Measurements from ENCODE around the gene SV2C.

Gene SV2C

GRCh38 chr5:76137887-76138542 lies 54.8 kb downstream of the SV2C start:
- Histone ChIP-seq H3K36me3 (ENCODE audit: control insufficient read depth, insufficient read depth, low read length) (no peaks in the 10 kb centered on the region), H3K9me3 (ENCODE audit: control insufficient read depth, low read length) (no peaks in the 10 kb centered on the region), H3K4me3 (ENCODE audit: insufficient read depth, low read depth, low read length, poor library complexity, severe bottlenecking) (no peak overlapping the region), H3K4me1 (ENCODE audit: control insufficient read depth, insufficient read depth, low read length, poor library complexity, severe bottlenecking) (no peaks in the 10 kb centered on the region), H3K27ac (ENCODE audit: insufficient read depth, low read length, poor library complexity, severe bottlenecking) (no peak overlapping the region), H3K27me3 (replicated peaks; ENCODE audit: control insufficient read depth, insufficient read depth, low read length, poor library complexity, severe bottlenecking) (no peaks in the 10 kb centered on the region)
- DNase-seq: no peak

DNA sequence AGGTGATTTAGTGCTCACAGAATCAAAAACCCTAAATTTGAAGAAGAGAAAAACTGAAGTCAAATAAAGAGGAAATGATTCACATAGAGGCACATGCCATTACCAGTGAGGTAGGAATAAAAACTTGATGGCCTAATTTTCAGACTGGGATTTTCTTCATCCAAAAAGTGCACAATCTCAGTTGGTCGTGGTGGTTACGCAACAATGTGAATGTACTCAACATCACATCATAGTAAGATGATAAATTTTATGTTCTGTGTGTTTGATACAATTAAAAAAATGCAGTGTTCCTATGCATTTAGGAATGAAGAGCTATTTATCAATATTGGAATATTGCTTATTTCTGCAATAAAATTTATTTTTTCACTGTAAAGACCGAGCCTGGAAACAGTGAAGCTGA lies 60.7 kb downstream of the SV2C start:
- Histone ChIP-seq H3K36me3 (ENCODE audit: control insufficient read depth, insufficient read depth, low read length) (no peaks in the 10 kb centered on the region), H3K4me3 (ENCODE audit: insufficient read depth, low read depth, low read length, poor library complexity, severe bottlenecking) (no peak overlapping the region), H3K4me1 (ENCODE audit: control insufficient read depth, insufficient read depth, low read length, poor library complexity, severe bottlenecking) (no peaks in the 10 kb centered on the region), H3K27me3 (replicated peaks; ENCODE audit: control insufficient read depth, insufficient read depth, low read length, poor library complexity, severe bottlenecking) (no peaks in the 10 kb centered on the region), H3K27ac (ENCODE audit: insufficient read depth, low read length, poor library complexity, severe bottlenecking) (no peak overlapping the region), H3K9me3 (ENCODE audit: control insufficient read depth, low read length) (no peaks in the 10 kb centered on the region)
- DNase-seq: no peak

DNA sequence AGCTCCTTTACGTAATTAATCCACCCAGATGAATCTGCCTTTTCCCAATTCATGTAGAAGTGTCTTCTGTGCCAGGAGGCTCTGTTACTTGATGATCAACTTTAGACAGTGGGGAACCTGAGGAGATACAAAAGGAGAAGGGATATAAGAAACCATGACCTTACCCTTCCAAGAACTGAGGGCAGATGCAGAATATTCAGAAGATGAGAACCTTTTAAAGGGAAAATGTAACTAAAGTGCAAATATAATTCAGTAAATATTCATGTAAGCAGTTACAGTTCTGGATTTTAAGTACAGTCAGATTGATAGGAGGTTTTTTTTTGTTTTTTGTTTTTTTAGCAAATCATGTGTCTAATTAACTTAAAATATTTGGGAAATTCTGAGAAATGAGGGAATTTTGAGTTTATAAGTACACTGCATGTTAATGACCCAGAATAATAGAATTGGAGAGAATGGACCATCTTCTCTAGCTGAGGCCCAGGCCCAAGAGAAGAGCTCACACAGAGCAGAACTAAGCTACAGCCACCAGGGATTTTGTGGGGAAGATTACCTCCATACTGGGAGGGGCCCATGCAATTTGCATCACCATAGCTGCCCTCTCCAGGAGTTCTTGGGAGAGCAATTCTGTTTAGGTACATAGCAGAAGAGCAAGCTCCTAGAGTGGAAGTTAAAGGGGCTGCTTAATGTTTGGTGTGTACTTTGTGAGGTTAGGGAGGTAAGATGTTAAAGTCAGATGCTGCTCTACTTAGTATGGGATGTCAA lies 61.5 kb downstream of the SV2C start:
- no peak for DNase-seq
- no peaks in the 10 kb centered on the region for H3K4me1 ChIP-seq (ENCODE audit: control insufficient read depth, insufficient read depth, low read length, poor library complexity, severe bottlenecking)
- no peaks in the 10 kb centered on the region for H3K9me3 ChIP-seq (ENCODE audit: control insufficient read depth, low read length)

GRCh38 chr5:76145945-76146344 lies 62.8 kb downstream of the SV2C start:
- peak in 1 of 3 donors; percentile 2 for DNase-seq
- Histone ChIP-seq H3K9me3 (ENCODE audit: control insufficient read depth, low read length) (no peaks in the 10 kb centered on the region), H3K36me3 (ENCODE audit: control insufficient read depth, insufficient read depth, low read length) (no peaks in the 10 kb centered on the region), H3K27ac (ENCODE audit: insufficient read depth, low read length, poor library complexity, severe bottlenecking) (no peak overlapping the region), H3K4me3 (ENCODE audit: insufficient read depth, low read depth, low read length, poor library complexity, severe bottlenecking) (no peak overlapping the region), H3K4me1 (ENCODE audit: control insufficient read depth, insufficient read depth, low read length, poor library complexity, severe bottlenecking) (no peaks in the 10 kb centered on the region), H3K27me3 (replicated peaks; ENCODE audit: control insufficient read depth, insufficient read depth, low read length, poor library complexity, severe bottlenecking) (no peaks in the 10 kb centered on the region)

More for the DNA sequence above, 61.5 kb downstream of the SV2C start:
- Histone ChIP-seq H3K36me3 (ENCODE audit: control insufficient read depth, insufficient read depth, low read length) (no peaks in the 10 kb centered on the region), H3K4me3 (ENCODE audit: insufficient read depth, low read depth, low read length, poor library complexity, severe bottlenecking) (no peak overlapping the region), H3K27ac (ENCODE audit: insufficient read depth, low read length, poor library complexity, severe bottlenecking) (no peak overlapping the region), H3K27me3 (replicated peaks; ENCODE audit: control insufficient read depth, insufficient read depth, low read length, poor library complexity, severe bottlenecking) (no peaks in the 10 kb centered on the region)

GRCh38 chr5:76149636-76150035 lies 66.5 kb downstream of the SV2C start:
- Histone ChIP-seq H3K27ac (ENCODE audit: insufficient read depth, low read length, poor library complexity, severe bottlenecking) (no peak overlapping the region), H3K4me1 (ENCODE audit: control insufficient read depth, insufficient read depth, low read length, poor library complexity, severe bottlenecking) (no peaks in the 10 kb centered on the region), H3K36me3 (ENCODE audit: control insufficient read depth, insufficient read depth, low read length) (no peaks in the 10 kb centered on the region), H3K27me3 (replicated peaks; ENCODE audit: control insufficient read depth, insufficient read depth, low read length, poor library complexity, severe bottlenecking) (no peaks in the 10 kb centered on the region), H3K9me3 (ENCODE audit: control insufficient read depth, low read length) (no peaks in the 10 kb centered on the region), H3K4me3 (ENCODE audit: insufficient read depth, low read depth, low read length, poor library complexity, severe bottlenecking) (no peak overlapping the region)
- no peak for DNase-seq

DNA sequence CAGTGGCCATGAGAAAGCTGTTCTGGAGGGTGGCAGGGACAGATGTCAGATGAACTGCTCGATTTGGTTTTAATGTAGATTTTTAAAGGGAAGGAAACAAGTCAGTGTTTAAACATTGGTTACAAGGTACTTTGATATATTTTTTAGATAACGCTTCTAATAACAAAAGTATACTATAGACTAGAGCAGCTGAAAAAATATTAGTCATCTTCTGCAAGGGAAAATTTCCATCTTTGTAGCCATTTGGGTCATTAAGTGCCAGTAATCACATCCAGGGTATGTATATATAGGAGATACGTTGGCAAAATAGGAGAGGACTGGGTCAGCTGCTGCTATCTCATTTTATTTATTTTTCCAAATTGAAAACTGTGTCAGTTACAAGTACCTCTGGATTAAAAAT lies 69.0 kb downstream of the SV2C start:
- H3K27ac ChIP-seq (ENCODE audit: insufficient read depth, low read length, poor library complexity, severe bottlenecking): no peak overlapping the region

GRCh38 chr5:76152700-76153099 lies 69.5 kb downstream of the SV2C start:
- Histone ChIP-seq H3K27ac (ENCODE audit: insufficient read depth, low read length, poor library complexity, severe bottlenecking) (no peak overlapping the region), H3K9me3 (ENCODE audit: control insufficient read depth, low read length) (no peaks in the 10 kb centered on the region), H3K27me3 (replicated peaks; ENCODE audit: control insufficient read depth, insufficient read depth, low read length, poor library complexity, severe bottlenecking) (no peaks in the 10 kb centered on the region), H3K4me3 (ENCODE audit: insufficient read depth, low read depth, low read length, poor library complexity, severe bottlenecking) (no peak overlapping the region), H3K4me1 (ENCODE audit: control insufficient read depth, insufficient read depth, low read length, poor library complexity, severe bottlenecking) (no peaks in the 10 kb centered on the region), H3K36me3 (ENCODE audit: control insufficient read depth, insufficient read depth, low read length) (no peaks in the 10 kb centered on the region)
- no peak for DNase-seq

More for the DNA sequence above, 69.0 kb downstream of the SV2C start:
- H3K9me3 ChIP-seq (ENCODE audit: control insufficient read depth, low read length): no peaks in the 10 kb centered on the region
- H3K4me1 ChIP-seq (ENCODE audit: control insufficient read depth, insufficient read depth, low read length, poor library complexity, severe bottlenecking): no peaks in the 10 kb centered on the region
- H3K27me3 ChIP-seq (replicated peaks; ENCODE audit: control insufficient read depth, insufficient read depth, low read length, poor library complexity, severe bottlenecking): no peaks in the 10 kb centered on the region
- H3K4me3 ChIP-seq (ENCODE audit: insufficient read depth, low read depth, low read length, poor library complexity, severe bottlenecking): no peak overlapping the region
- no peak for DNase-seq
- H3K36me3 ChIP-seq (ENCODE audit: control insufficient read depth, insufficient read depth, low read length): no peaks in the 10 kb centered on the region

DNA sequence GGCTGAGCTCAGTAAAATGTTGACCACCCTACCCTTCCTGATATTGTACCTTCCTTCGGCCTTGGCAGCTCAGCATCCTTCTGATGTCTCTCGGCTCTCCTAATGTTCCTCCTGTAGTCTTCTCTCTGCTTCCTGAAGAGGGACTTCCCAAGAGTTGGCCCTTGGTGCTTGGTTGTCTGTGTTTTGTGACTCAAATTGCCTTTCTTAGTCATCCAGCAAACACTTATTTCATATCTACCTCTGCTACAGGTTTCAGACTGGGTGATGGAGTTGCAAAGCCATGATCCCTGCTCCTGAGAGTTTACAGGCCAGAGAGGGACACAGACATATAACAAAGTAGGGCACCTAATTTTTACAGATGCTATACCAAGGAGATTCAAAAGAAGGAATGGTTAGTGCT lies 70.1 kb downstream of the SV2C start:
- Histone ChIP-seq H3K36me3 (ENCODE audit: control insufficient read depth, insufficient read depth, low read length) (no peaks in the 10 kb centered on the region), H3K9me3 (ENCODE audit: control insufficient read depth, low read length) (no peaks in the 10 kb centered on the region), H3K27me3 (replicated peaks; ENCODE audit: control insufficient read depth, insufficient read depth, low read length, poor library complexity, severe bottlenecking) (no peaks in the 10 kb centered on the region), H3K4me3 (ENCODE audit: insufficient read depth, low read depth, low read length, poor library complexity, severe bottlenecking) (no peak overlapping the region), H3K4me1 (ENCODE audit: control insufficient read depth, insufficient read depth, low read length, poor library complexity, severe bottlenecking) (no peaks in the 10 kb centered on the region), H3K27ac (ENCODE audit: insufficient read depth, low read length, poor library complexity, severe bottlenecking) (no peak overlapping the region)
- no peak for DNase-seq

DNA sequence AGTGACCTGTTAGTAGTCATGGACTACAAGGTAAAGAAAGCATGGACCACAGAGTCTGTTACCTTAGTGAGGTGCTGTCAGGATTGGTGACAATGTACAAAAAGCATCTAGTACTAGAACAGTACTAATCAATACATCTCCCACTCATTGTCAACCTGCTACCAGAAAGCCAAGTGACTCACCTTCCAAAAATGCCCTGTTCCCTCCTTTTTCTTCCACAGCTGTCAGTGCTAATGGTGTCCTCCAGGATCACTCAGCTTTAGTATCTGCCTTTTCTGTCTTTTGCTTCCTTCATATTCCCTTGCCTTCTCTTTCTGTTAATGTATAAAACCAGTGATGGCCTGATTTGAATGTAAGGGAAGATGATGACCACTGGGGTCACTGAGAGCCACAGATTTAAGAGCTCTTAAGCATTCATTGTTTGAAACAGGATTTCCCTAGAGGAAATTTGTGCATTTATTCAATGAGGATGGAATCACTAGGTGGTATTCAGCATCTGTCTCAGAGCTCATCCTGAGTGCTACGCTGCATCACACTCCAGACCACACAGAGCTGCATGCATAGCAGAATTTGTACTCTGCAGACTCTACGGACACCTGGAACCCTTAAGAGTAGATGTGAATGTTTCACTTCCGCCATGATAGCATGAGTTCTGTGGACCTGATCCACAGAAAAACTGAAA lies 71.0 kb downstream of the SV2C start:
- DNase-seq: no peak
- H3K27ac ChIP-seq (ENCODE audit: insufficient read depth, low read length, poor library complexity, severe bottlenecking): no peak overlapping the region
- no peaks in the 10 kb centered on the region for H3K9me3 ChIP-seq (ENCODE audit: control insufficient read depth, low read length)
- no peaks in the 10 kb centered on the region for H3K27me3 ChIP-seq (replicated peaks; ENCODE audit: control insufficient read depth, insufficient read depth, low read length, poor library complexity, severe bottlenecking)
- no peak overlapping the region for H3K4me3 ChIP-seq (ENCODE audit: insufficient read depth, low read depth, low read length, poor library complexity, severe bottlenecking)
- no peaks in the 10 kb centered on the region for H3K4me1 ChIP-seq (ENCODE audit: control insufficient read depth, insufficient read depth, low read length, poor library complexity, severe bottlenecking)
- no peaks in the 10 kb centered on the region for H3K36me3 ChIP-seq (ENCODE audit: control insufficient read depth, insufficient read depth, low read length)

- H3K36me3 ChIP-seq (ENCODE audit: control insufficient read depth, insufficient read depth, low read length): no peaks in the 10 kb centered on the region
- H3K27ac ChIP-seq (ENCODE audit: insufficient read depth, low read length, poor library complexity, severe bottlenecking): no peak overlapping the region
- H3K4me3 ChIP-seq (ENCODE audit: insufficient read depth, low read depth, low read length, poor library complexity, severe bottlenecking): no peak overlapping the region
- H3K27me3 ChIP-seq (replicated peaks; ENCODE audit: control insufficient read depth, insufficient read depth, low read length, poor library complexity, severe bottlenecking): no peaks in the 10 kb centered on the region
- H3K9me3 ChIP-seq (ENCODE audit: control insufficient read depth, low read length): no peaks in the 10 kb centered on the region
- no peak for DNase-seq
- no peaks in the 10 kb centered on the region for H3K4me1 ChIP-seq (ENCODE audit: control insufficient read depth, insufficient read depth, low read length, poor library complexity, severe bottlenecking)
These were observed 72.4 kb downstream of the SV2C start for GRCh38 chr5:76155536-76155935.
